ENCODE results near the gene GAREM2. TPM values are rescaled to one million over a fixed set of nuclear protein-coding genes. Genes with fewer than 3 reads are reported as not detected.

The GAREM2 gene
- total RNA-seq, 2 donors from 2014 or later = 2.4 to 3.9 TPM

DNA sequence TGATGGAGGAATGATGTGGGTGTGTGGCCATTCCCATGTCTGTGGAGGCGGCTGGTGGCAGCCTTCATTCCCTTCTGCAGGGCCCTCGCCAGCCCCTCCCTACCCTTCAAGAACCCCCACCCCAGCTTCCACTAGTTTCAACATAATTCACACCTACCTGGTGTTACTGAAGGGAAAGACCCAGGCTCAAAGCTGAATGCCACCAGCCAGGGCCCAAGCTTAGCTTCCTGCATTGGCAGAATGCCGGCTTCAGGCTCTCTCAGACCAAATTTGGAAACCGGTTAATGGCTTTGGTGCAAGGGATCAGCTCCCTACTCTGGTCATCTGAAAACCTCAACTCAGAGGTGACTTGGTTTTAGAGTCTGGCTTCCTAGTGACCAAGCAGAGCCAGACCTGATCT is 16.9 kb downstream of the GAREM2 start:
- no peak overlapping the region for H3K4me3 ChIP-seq
- H3K36me3 ChIP-seq = peaks cover 7% of the 10 kb centered on the region
- H3K27ac ChIP-seq = no peak overlapping the region
- intact Hi-C loops (cut with DNase I) = no loop called here
- no peaks in the 10 kb centered on the region for H3K4me1 ChIP-seq
- TF ChIP-seq, protein P1, sequence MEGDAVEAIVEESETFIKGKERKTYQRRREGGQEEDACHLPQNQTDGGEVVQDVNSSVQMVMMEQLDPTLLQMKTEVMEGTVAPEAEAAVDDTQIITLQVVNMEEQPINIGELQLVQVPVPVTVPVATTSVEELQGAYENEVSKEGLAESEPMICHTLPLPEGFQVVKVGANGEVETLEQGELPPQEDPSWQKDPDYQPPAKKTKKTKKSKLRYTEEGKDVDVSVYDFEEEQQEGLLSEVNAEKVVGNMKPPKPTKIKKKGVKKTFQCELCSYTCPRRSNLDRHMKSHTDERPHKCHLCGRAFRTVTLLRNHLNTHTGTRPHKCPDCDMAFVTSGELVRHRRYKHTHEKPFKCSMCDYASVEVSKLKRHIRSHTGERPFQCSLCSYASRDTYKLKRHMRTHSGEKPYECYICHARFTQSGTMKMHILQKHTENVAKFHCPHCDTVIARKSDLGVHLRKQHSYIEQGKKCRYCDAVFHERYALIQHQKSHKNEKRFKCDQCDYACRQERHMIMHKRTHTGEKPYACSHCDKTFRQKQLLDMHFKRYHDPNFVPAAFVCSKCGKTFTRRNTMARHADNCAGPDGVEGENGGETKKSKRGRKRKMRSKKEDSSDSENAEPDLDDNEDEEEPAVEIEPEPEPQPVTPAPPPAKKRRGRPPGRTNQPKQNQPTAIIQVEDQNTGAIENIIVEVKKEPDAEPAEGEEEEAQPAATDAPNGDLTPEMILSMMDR (IDR thresholded peaks at IDR 0.05) = no peak
- no peaks in the 10 kb centered on the region for H3K9me3 ChIP-seq
- H3K9ac ChIP-seq (ENCODE audit: low read depth in 2 of 2, low read length in 2 of 2) = no peak overlapping the region
- H3K27me3 ChIP-seq = no peaks in the 10 kb centered on the region
- DNase-seq = no peak

DNA sequence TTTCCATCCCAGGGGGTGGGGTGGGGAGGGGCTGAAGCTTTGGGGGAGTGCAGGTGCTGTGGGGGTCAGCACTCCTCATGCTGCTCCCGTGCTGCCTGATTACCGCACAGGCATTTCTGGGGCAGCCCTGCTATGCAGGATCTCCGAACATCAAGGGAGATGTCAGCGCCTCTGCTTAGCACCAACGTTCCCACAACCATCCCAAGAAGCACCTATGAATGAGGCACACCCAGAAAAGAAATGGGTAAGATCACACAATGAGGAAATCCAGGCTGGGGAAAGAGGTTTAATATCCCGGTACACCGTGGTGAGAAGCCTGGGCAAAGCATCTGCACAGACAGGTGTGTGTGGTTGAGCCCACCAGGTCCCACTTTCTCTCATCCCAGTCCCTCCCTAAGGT is 17.5 kb downstream of the GAREM2 start:
- Histone ChIP-seq H3K4me3 (no peak overlapping the region), H3K9ac (ENCODE audit: low read depth in 2 of 2, low read length in 2 of 2) (no peak overlapping the region), H3K9me3 (no peaks in the 10 kb centered on the region), H3K4me1 (no peaks in the 10 kb centered on the region), H3K27ac (no peak overlapping the region), H3K27me3 (no peaks in the 10 kb centered on the region), H3K36me3 (peaks cover 7% of the 10 kb centered on the region)
- intact Hi-C loops (cut with DNase I) = no loop called here
- TF ChIP-seq, protein P1 (IDR thresholded peaks at IDR 0.05) = no peak
- no peak for DNase-seq

DNA sequence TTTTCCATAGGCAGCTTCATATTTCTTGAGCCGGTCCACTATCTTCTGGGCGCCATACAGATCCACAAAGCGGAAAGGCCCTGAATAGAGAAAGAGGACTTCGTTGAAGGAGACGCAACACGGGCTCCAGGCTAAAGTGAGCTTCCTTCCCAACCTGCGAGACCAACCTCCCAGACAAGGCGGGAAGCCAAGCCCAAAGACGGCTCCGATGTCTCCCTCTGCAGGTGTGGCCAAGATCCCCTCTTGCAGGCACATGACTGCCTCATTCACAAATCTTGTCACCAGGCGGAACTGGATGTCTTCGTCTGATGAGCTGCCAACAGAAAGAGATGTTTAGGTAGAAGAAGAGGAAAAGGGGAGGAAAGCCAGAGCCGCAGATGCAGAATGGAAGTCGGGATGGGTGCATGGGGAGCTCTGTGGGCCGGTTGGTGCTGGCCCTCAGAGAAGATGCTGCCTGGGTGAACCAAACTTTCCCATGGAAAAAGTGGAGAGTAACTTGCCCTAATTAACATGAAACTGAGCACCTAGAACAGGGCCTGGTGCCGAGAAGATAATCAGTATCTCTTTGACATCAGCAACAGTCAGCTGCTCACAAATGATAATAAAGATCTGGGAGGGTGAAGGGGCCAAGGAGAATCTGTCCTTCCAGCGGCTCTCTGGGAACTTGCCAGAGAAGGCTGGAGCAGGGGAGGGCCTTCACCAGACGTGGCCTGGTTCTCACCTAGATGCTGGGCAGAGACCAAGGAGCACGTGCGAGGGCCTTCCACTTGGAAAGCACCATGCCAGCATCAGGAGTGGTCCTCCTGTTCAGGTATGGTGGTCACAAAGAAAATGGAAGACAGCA is 18.6 kb downstream of the GAREM2 start:
- peaks cover 9% of the 10 kb centered on the region for H3K36me3 ChIP-seq
- H3K9ac ChIP-seq (ENCODE audit: low read depth in 2 of 2, low read length in 2 of 2) = no peak overlapping the region
- no peak overlapping the region for H3K4me3 ChIP-seq
- no peak for DNase-seq
- TF ChIP-seq, protein P1 (IDR thresholded peaks at IDR 0.05) = no peak
- intact Hi-C loops (cut with DNase I) = no loop called here
- H3K9me3 ChIP-seq = no peaks in the 10 kb centered on the region
- H3K27me3 ChIP-seq = no peaks in the 10 kb centered on the region
- H3K27ac ChIP-seq = no peak overlapping the region
- H3K4me1 ChIP-seq = no peaks in the 10 kb centered on the region

DNA sequence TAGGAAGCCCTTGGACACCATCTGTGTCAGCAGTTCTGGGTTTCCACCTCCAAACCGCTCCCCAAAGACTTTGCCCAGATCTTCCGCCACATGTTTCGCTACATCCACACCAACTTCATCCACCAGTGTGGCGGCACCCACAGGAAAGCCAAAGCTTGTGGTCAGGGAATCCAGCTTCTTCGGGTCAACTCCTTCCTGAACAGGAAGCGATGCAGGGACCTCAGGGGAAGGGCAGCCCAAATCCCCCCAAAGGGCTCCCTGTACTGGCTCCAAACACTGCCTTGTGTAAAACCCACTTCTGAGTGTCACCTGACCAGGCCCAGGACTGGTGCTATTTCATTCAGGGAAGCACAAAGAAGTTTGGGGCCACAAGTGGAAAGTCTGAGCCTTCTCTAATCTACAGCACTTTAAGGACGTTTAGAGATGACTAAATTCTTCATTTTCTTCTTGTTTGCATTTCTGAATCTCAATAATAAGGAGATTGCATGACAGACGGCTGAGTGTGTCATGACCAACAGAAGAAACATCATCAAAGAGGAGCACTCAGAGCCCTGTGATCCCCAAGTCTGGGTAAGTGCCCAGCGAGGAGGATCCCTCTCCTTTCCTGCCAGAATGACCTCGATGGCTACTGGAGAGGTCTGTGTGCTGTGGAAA is 20.8 kb downstream of the GAREM2 start:
- H3K4me1 ChIP-seq = no peaks in the 10 kb centered on the region
- no peak overlapping the region for H3K27ac ChIP-seq
- peaks cover 24% of the 10 kb centered on the region for H3K36me3 ChIP-seq
- H3K9me3 ChIP-seq = no peaks in the 10 kb centered on the region
- intact Hi-C loops (cut with DNase I) = no loop called here
- H3K4me3 ChIP-seq = no peak overlapping the region
- DNase-seq = no peak
- H3K27me3 ChIP-seq = no peaks in the 10 kb centered on the region
- H3K9ac ChIP-seq (ENCODE audit: low read depth in 2 of 2, low read length in 2 of 2) = no peak overlapping the region
- TF ChIP-seq, protein P1 (IDR thresholded peaks at IDR 0.05) = no peak

DNA sequence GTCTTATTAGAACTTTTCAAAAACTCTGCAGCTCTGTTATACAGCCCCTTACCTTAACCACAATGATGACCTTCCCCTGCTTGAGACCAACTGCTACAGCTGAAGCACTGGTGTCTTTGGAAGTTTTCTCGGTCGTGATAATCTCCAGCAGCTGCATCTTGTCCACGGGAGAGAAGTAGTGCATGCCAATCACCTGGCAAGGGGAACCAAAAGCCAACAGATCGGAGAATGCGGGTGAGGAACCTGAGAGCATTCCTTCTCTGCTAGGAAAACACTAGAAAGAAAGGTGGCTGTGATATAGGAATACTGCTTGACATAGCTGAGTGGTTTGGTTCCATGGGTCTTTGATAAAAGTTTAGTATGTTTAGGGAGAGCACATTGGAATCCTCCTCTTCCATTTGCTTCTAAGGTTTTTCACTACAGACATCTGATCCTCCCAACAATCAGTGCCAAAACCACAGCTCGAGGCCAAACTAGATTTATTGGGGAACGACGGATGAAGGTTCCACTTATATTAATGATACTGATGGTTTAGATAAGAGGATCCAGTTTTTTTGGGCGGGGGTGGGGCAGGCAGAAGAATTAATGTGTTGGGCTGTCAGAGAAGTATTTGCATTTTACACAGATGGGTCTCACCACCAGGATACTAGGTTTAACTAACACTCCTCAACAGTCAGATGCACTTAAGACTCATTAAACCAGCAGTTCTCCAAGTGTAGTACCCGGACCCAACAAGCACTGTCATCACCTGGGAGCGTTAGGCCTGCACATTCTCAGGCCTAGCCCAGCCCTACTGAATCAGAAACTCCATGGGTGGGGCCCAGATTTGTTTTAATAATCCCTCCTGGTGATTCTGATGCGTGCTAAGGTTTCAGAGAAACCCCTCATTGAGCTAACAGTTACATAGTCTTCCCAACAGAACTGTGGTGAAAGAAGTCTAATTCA is 22.4 kb downstream of the GAREM2 start:
- Histone ChIP-seq H3K27me3 (no peaks in the 10 kb centered on the region), H3K4me3 (no peak overlapping the region), H3K27ac (no peak overlapping the region), H3K36me3 (peaks cover 24% of the 10 kb centered on the region), H3K9me3 (no peaks in the 10 kb centered on the region), H3K4me1 (no peaks in the 10 kb centered on the region), H3K9ac (ENCODE audit: low read depth in 2 of 2, low read length in 2 of 2) (no peak overlapping the region)
- TF ChIP-seq, protein P1 (IDR thresholded peaks at IDR 0.05) = no peak
- intact Hi-C loops (cut with DNase I) = no loop called here
- no peak for DNase-seq

Data from colonic mucosa (tissue), 4 donors.